ENCODE data around the gene LDLRAD4.
"Not testable (repeated sequence)": the region's sequence is repeated elsewhere in the genome, so short reads cannot be mapped to it uniquely, and the experiment has no call there.

Gene LDLRAD4

DNA sequence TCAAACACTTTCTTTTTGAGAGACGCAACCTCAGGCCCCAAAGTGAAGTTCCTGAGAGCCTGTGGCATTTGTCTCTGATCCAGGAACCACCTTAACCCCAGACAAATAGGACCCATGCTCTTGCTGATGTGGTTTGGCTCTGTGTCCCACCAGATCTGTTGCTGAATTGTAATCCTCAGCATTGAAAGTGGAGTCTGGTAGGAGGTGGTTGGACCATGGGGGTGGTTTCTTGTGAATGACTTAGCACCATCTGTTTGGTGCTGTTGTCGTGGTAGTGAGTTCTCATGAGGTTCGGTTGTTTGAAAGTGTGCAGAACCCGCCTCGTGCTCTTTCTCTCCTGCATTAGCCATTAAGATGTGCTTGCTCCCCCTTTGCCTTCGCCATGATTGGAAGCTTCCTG, 255.2 kb downstream of the LDLRAD4 start:
- Histone ChIP-seq H3K27me3 (ENCODE audit: insufficient read depth, low read length) (peaks cover 10% of the 10 kb centered on the region; the same call in 1 of the 2 replicates), H3K4me1 (ENCODE audit: control insufficient read depth, insufficient read depth, low read length, unreplicated experiment) (no peaks in the 10 kb centered on the region), H3K27ac (ENCODE audit: low read depth, low read length) (no peak overlapping the region), H3K4me3 (ENCODE audit: low read depth, low read length) (no peak overlapping the region), H3K36me3 (ENCODE audit: insufficient read depth, low read length) (no peaks in the 10 kb centered on the region), H3K79me2 (ENCODE audit: control insufficient read depth, insufficient read depth, low read length, unreplicated experiment) (no peaks in the 10 kb centered on the region), H2AFZ (ENCODE audit: low read length, unreplicated experiment) (no peak overlapping the region)

DNA sequence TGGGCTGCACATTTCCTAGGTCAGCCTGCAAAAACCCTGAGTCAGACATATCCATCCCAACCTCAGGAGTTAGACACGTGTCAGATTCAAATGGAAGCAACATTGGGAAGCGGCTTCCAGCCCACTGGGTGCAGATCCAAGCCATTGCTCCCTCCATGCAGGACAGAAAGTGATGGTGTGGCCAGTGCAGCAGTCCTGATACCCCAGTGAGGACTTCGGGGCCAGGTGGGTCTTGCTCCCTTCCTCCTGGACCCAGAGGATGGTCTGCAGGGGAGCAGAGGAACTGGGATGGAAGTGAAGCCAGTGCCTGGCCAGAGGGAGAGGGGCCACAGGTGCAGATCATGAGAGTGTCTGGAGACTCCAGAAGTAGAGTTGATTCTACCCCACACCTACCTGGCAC, 255.8 kb downstream of the LDLRAD4 start:
- Histone ChIP-seq H3K27ac (ENCODE audit: low read depth, low read length) (no peak overlapping the region), H3K4me3 (ENCODE audit: low read depth, low read length) (no peak overlapping the region), H2AFZ (ENCODE audit: low read length, unreplicated experiment) (no peak overlapping the region), H3K27me3 (ENCODE audit: insufficient read depth, low read length) (peaks cover 12% of the 10 kb centered on the region; the same call in 1 of the 2 replicates), H3K36me3 (ENCODE audit: insufficient read depth, low read length) (no peaks in the 10 kb centered on the region), H3K79me2 (ENCODE audit: control insufficient read depth, insufficient read depth, low read length, unreplicated experiment) (no peaks in the 10 kb centered on the region), H3K4me1 (ENCODE audit: control insufficient read depth, insufficient read depth, low read length, unreplicated experiment) (no peaks in the 10 kb centered on the region)

DNA sequence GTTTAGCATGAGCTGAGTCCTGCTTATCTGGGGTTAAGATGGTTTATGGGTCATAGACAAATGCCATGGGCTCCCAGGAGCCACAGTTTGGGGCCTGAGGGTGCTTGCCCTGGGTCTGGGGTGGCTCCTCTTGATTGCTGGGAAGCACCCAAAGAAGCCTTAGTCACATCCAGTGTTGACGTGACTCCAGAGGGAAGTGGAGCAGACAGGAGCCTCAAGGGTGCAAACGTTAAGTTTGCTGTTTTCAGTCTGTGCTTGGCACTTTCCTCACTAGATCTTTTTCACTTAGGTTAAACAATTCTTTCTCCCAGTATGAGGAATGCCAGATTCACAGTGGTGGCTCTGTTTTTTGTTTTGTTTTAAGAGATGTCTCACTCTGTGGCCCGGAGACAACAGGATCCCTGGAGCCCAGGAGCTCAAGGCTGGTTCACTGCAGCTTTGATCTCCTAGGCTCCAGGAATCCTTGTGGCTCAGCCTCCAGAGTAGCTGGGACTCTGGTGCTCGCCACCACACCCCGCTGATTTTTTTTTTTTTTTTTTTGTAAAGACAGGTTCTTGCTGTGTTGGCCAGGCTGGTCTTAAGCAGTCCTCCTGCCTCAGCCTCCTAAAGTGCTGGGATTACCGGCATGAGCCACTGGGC, 256.5 kb downstream of the LDLRAD4 start:
- H3K4me1 ChIP-seq (ENCODE audit: control insufficient read depth, insufficient read depth, low read length, unreplicated experiment), result no peaks in the 10 kb centered on the region
- no peak overlapping the region for H3K4me3 ChIP-seq (ENCODE audit: low read depth, low read length)
- peaks cover 12% of the 10 kb centered on the region; the same call in 1 of the 2 replicates for H3K27me3 ChIP-seq (ENCODE audit: insufficient read depth, low read length)
- no peak overlapping the region for H3K27ac ChIP-seq (ENCODE audit: low read depth, low read length)
- no peaks in the 10 kb centered on the region for H3K79me2 ChIP-seq (ENCODE audit: control insufficient read depth, insufficient read depth, low read length, unreplicated experiment)
- no peaks in the 10 kb centered on the region for H3K36me3 ChIP-seq (ENCODE audit: insufficient read depth, low read length)
- H2AFZ ChIP-seq (ENCODE audit: low read length, unreplicated experiment), result no peak overlapping the region

DNA sequence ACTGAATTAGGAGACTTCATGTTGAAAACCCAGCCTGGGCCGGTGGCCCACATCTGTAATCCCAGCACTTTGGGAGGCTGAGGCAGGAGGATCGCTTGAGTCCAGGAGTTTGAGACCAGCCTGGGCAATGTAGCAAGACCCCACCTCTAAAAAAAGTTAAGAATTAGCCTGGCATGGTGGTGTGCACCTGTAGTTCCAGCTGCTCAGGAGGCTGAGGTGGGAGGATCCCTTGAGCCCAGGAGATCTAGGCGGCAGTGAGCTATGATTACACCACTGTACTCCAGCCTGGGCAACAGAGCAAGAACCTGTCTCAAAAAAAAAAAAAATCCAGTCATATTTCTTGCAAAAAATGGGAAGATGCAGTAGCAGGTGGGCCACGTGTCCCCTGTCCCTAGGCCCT, 257.8 kb downstream of the LDLRAD4 start:
- not testable (repeated sequence) for H3K4me3 ChIP-seq (ENCODE audit: low read depth, low read length); H2AFZ ChIP-seq (ENCODE audit: low read length, unreplicated experiment); H3K4me1 ChIP-seq (ENCODE audit: control insufficient read depth, insufficient read depth, low read length, unreplicated experiment); H3K36me3 ChIP-seq (ENCODE audit: insufficient read depth, low read length); H3K79me2 ChIP-seq (ENCODE audit: control insufficient read depth, insufficient read depth, low read length, unreplicated experiment); H3K27ac ChIP-seq (ENCODE audit: low read depth, low read length)
- peaks cover 12% of the 10 kb centered on the region; the same call in 1 of the 2 replicates for H3K27me3 ChIP-seq (ENCODE audit: insufficient read depth, low read length)

DNA sequence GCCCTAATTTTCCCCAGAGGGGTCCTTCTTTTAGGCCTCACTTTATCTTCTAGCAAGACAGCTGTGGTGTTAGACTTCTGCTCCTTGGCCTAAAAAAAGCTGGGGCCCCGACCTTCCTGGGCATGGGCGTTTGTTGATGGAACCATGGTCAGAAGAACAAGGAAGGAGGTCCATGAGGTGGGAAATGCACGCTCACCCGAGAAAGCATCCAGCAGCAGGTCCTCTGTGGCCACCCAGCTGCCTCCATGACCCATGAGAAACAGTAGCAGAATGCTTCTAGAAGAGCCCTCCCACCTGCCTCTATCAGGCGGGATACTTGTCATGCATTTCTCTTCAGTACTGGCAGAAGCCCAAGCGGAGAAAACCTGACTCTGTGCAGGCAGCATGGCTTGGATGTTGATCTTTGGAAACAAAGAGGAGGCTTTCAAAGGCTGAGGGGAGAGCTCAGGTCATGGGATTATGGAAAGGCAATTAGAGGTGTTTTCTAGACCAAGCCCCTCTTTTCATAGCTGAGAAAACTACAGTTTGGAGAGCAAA, 258.7 kb downstream of the LDLRAD4 start:
- Histone ChIP-seq H3K27ac (ENCODE audit: low read depth, low read length) (no peak overlapping the region), H3K79me2 (ENCODE audit: control insufficient read depth, insufficient read depth, low read length, unreplicated experiment) (no peaks in the 10 kb centered on the region)

DNA sequence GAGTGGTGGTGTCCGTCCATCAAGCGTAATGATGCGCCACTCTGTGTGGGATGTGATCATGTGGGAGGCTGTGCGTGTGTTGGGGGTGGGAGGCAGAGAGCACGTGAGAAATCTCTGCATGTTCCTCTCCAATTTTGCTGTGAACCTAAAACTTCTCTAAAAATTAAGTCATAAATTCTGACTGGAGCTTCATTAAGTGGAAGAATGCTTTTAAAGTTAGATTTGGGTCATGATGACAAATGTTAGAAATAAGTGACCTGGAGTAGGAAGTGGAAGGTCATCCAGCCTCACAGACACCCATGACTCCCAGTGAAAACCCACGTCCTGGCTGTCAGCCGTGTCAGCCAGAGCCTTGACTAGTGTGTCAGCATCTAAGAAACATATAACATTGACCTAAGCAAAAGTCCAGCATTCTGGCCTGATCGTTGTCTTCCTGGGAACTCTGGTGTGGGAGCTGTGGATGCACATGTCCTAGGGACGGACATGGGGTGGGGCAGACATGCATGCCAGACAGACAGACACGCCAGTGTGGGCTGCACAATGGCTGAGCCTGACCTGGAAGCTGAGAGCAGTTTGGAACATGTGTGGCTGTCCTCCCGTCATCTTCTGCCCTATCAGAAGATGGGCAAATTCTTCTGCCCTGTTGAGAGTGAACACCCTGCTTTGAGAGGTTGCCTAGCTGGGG, 262.2 kb downstream of the LDLRAD4 start:
- H2AFZ ChIP-seq (ENCODE audit: low read length, unreplicated experiment), result no peak overlapping the region
- no peaks in the 10 kb centered on the region for H3K36me3 ChIP-seq (ENCODE audit: insufficient read depth, low read length)
- H3K79me2 ChIP-seq (ENCODE audit: control insufficient read depth, insufficient read depth, low read length, unreplicated experiment), result no peaks in the 10 kb centered on the region
- H3K27ac ChIP-seq (ENCODE audit: low read depth, low read length), result no peak overlapping the region
- H3K27me3 ChIP-seq (ENCODE audit: insufficient read depth, low read length), result peaks cover 12% of the 10 kb centered on the region; the same call in 1 of the 2 replicates
- H3K4me1 ChIP-seq (ENCODE audit: control insufficient read depth, insufficient read depth, low read length, unreplicated experiment), result no peaks in the 10 kb centered on the region
- H3K4me3 ChIP-seq (ENCODE audit: low read depth, low read length), result no peak overlapping the region

More for the DNA sequence above, 258.7 kb downstream of the LDLRAD4 start:
- H3K4me1 ChIP-seq (ENCODE audit: control insufficient read depth, insufficient read depth, low read length, unreplicated experiment), result no peaks in the 10 kb centered on the region
- H3K36me3 ChIP-seq (ENCODE audit: insufficient read depth, low read length), result no peaks in the 10 kb centered on the region
- H3K4me3 ChIP-seq (ENCODE audit: low read depth, low read length), result no peak overlapping the region
- peaks cover 12% of the 10 kb centered on the region; the same call in 1 of the 2 replicates for H3K27me3 ChIP-seq (ENCODE audit: insufficient read depth, low read length)
- H2AFZ ChIP-seq (ENCODE audit: low read length, unreplicated experiment), result no peak overlapping the region

DNA sequence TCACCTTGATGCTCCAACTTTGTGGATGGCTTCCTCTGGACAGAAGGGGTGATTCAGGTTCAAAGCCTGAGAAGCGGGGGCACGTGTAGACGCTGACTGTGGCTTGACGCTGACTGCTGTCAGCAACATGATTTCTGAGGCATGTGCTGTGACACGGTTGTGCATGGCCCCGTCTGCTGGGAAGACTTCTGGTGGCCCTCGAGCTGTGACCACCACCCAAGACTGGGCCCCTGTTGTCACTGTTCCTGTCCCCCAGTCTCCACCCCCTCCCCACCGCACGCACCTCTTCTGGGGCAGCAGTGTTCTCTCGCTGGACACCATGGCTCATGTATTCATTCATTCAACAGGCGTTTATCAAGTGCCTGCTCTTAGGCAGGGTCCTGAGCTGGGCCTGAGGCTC, 262.8 kb downstream of the LDLRAD4 start:
- Histone ChIP-seq H3K27ac (ENCODE audit: low read depth, low read length) (no peak overlapping the region), H3K36me3 (ENCODE audit: insufficient read depth, low read length) (no peaks in the 10 kb centered on the region), H3K79me2 (ENCODE audit: control insufficient read depth, insufficient read depth, low read length, unreplicated experiment) (no peaks in the 10 kb centered on the region), H2AFZ (ENCODE audit: low read length, unreplicated experiment) (no peak overlapping the region), H3K4me1 (ENCODE audit: control insufficient read depth, insufficient read depth, low read length, unreplicated experiment) (no peaks in the 10 kb centered on the region), H3K27me3 (ENCODE audit: insufficient read depth, low read length) (peaks cover 17% of the 10 kb centered on the region), H3K4me3 (ENCODE audit: low read depth, low read length) (no peak overlapping the region)

DNA sequence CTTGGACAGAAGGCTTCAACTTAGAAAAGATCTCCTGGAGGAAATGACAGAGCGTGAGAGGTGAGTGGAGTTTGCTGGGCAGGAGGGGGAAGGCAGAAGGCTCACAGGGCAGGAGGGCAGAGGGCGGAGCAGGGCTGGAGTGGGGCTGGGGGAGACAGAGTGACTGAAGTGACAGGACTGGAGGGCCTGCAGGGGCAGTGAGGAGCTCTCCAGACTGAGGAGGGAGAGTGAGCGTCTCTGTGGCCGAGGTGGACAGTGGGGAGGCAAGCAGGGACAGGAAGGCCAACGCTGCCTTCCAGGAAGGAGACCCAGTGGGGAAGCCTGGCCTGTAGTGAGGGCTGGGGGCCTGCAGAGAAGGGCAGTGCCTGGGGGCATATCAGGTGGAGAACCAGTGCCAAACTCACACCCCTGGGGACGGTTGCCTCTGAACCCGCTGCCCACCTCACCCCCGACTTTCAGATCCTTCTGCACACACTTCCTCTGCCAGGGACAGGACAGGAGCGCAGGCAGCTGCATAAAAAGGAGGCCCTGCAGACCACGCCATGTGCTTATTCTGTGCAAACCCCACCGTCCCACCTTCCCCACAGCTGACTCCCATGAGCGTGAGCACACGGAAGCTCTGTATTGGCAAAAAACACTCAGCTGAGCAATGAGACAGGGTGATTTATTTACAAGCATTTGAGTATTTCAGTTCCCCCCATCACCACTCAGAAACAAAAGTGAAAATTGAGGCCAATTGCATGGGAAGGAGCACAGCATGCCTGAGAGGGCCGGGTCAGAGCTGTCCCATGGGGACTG, 263.5 kb downstream of the LDLRAD4 start:
- H3K4me3 ChIP-seq (ENCODE audit: low read depth, low read length), result no peak overlapping the region
- H3K79me2 ChIP-seq (ENCODE audit: control insufficient read depth, insufficient read depth, low read length, unreplicated experiment), result no peaks in the 10 kb centered on the region
- no peaks in the 10 kb centered on the region for H3K4me1 ChIP-seq (ENCODE audit: control insufficient read depth, insufficient read depth, low read length, unreplicated experiment)
- no peak overlapping the region for H2AFZ ChIP-seq (ENCODE audit: low read length, unreplicated experiment)
- peaks cover 24% of the 10 kb centered on the region for H3K27me3 ChIP-seq (ENCODE audit: insufficient read depth, low read length)
- H3K27ac ChIP-seq (ENCODE audit: low read depth, low read length), result no peak overlapping the region
- H3K36me3 ChIP-seq (ENCODE audit: insufficient read depth, low read length), result no peaks in the 10 kb centered on the region

DNA sequence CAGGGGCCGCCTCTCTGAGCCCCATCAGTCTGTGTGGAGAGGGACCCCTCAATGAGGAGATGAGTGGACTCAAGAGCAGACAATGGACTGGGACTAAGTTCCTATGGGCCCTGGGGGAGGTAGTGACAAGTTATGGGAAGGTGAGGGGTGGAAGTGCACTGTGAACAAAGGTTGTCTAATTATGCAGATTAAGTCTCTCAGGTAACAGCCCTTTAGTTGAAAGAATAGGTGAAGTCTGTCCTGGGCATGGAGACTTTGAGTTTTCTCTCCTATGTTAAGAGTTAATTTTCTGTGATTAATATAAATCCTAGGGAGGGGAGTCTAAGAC, 264.0 kb downstream of the LDLRAD4 start:
- Histone ChIP-seq H2AFZ (ENCODE audit: low read length, unreplicated experiment) (no peak overlapping the region), H3K4me3 (ENCODE audit: low read depth, low read length) (no peak overlapping the region), H3K27ac (ENCODE audit: low read depth, low read length) (no peak overlapping the region), H3K79me2 (ENCODE audit: control insufficient read depth, insufficient read depth, low read length, unreplicated experiment) (no peaks in the 10 kb centered on the region), H3K36me3 (ENCODE audit: insufficient read depth, low read length) (no peaks in the 10 kb centered on the region), H3K27me3 (ENCODE audit: insufficient read depth, low read length) (peaks cover 25% of the 10 kb centered on the region), H3K4me1 (ENCODE audit: control insufficient read depth, insufficient read depth, low read length, unreplicated experiment) (no peaks in the 10 kb centered on the region)

DNA sequence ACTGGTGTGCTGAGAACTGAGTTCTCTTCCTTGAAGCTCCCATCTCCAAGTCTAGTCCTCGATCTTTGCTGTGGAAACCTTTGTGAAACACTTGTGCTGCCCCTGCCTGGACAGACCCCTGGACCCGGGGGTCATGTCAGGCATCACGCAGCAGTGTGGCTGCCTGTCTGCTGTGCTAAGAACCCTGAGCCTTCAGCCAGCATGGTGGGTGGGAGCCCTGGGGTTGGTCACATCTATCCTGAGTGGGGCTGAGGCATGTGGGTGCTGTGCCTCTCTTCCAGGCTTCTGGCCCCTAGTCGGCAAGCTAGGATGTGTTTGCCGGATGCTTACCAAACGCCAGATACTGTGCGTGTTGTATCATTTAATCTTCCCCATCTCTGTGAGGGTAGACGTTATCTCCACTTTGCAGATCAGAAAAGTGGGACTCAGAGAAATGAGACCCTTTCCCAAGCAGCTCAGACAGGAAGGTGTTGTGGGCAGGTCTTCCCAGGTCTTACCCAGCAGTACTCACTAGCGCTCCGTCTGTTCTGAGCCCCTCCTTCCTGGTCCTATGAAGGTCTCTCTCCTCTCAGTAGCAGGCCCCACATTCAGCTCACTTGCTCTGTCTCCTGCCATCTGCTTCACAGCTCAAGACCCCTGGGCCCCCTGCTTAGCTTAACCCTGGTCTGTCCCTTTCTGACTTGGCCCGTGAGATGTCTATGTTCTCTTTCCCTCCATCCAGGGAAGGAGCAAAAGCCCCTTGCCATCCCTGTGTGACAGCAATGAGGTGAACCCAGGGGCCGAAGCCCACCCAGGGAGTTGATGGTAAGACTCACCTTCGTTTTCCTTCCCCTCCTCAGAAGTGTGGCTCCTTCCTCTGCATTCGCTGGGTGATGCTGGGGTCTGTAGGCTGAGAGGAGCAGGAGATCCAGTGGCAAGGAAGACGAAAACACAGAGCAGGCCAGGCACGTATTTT, 265.0 kb downstream of the LDLRAD4 start:
- H3K79me2 ChIP-seq (ENCODE audit: control insufficient read depth, insufficient read depth, low read length, unreplicated experiment), result no peaks in the 10 kb centered on the region
- no peaks in the 10 kb centered on the region for H3K4me1 ChIP-seq (ENCODE audit: control insufficient read depth, insufficient read depth, low read length, unreplicated experiment)
- no peak overlapping the region for H3K4me3 ChIP-seq (ENCODE audit: low read depth, low read length)
- no peak overlapping the region for H3K27ac ChIP-seq (ENCODE audit: low read depth, low read length)
- H3K36me3 ChIP-seq (ENCODE audit: insufficient read depth, low read length), result no peaks in the 10 kb centered on the region
- peaks cover 17% of the 10 kb centered on the region for H3K27me3 ChIP-seq (ENCODE audit: insufficient read depth, low read length)
- no peak overlapping the region for H2AFZ ChIP-seq (ENCODE audit: low read length, unreplicated experiment)
